Stomach (tissue), 4 donors: Measurements from ENCODE around the gene FAM89A.

Experiments
- POLR2AphosphoS5 ChIP-seq, 3 donors: sonication (generic); formaldehyde crosslinking; IDR thresholded peaks; one replicate each; pipeline ENCODE4 v1.6.1; 2016; ENCODE audit warnings: antibody characterized with exemption in 3 of 3
- TF ChIP-seq, protein P1 (sequence below), 7 experiments: fragments of 450-650 bp in 4 of 7; fragments of 200-600 bp in 3 of 7; sonication (generic) in 3 of 7; IDR thresholded peaks; one replicate each; pipeline ENCODE4 v1.5.1; 2016 to 2019; ENCODE audit warnings: antibody characterized with exemption in 7 of 7, control low read depth in 2 of 7, mild to moderate bottlenecking in 1 of 7

DNA sequence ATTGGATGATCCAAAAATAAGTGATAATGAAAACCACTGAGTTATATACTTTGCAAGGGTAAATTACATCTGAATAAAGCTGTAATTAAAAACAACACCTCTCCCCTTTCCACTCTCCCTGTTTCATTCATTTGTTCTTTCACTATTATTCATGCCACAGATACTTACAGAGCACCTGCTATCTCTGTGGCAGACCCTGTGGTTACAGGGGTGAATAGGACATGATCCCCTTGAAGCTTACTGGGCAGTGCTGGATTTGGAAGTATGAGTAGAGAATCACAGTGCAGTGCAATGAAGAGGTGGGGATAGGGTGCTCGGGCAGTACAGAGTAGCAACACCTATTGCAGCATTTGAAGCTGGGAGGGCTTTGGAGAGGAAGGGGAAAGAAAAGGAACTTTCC is 39.4 kb downstream of the FAM89A start:
- TF ChIP-seq, protein P1, sequence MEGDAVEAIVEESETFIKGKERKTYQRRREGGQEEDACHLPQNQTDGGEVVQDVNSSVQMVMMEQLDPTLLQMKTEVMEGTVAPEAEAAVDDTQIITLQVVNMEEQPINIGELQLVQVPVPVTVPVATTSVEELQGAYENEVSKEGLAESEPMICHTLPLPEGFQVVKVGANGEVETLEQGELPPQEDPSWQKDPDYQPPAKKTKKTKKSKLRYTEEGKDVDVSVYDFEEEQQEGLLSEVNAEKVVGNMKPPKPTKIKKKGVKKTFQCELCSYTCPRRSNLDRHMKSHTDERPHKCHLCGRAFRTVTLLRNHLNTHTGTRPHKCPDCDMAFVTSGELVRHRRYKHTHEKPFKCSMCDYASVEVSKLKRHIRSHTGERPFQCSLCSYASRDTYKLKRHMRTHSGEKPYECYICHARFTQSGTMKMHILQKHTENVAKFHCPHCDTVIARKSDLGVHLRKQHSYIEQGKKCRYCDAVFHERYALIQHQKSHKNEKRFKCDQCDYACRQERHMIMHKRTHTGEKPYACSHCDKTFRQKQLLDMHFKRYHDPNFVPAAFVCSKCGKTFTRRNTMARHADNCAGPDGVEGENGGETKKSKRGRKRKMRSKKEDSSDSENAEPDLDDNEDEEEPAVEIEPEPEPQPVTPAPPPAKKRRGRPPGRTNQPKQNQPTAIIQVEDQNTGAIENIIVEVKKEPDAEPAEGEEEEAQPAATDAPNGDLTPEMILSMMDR (IDR thresholded peaks at IDR 0.05), result no peak
- TF ChIP-seq POLR2AphosphoS5 (IDR thresholded peaks at IDR 0.05), result no peak
